Left cardiac atrium (tissue), 4 donors: ENCODE results near the gene TNFSF12. TPM values are rescaled to one million over a fixed set of nuclear protein-coding genes. Genes with fewer than 3 reads are reported as not detected.

ENCODE experiments used
- ATAC-seq, 2 donors: fragments of 200-7000 bp; cut with Tn5 transposase; one replicate each; pipeline ENCODE4 v1.9.1; 2020; ENCODE audit warnings: mild to moderate bottlenecking in 2 of 2, moderate library complexity in 2 of 2
- DNase-seq: peaks from one replicate; pipeline ENCODE4 v3.0.0-alpha.2; 2020
- intact Hi-C, 2 donors: fragments of 100-400 bp; cut with DNase I; formaldehyde crosslinking; loops; one replicate each; pipeline versions ENCODE4 v1.14.1 to v1.15.1; 2022 to 2023
- total RNA-seq, 2 donors: library from RNA; stranded (reverse); fragmentation: NEBNext Ultra II Directional; extraction: Animal tissue kit (Norgen Biotek cat#: 25700); gene quantifications; one replicate each; pipeline ENCODE4 v1.2.1, GENCODE V29; 2021
- donor health status: DM: no; HTN: yes; CAD: no.
- donor health status: DM: no; HTN: yes; CAD: no; lungs with severe emphysema.
- donor health status: DM: yes; HTN: yes; CAD: no.
- donor health status: Dilated cardiomyopathy.

TNFSF12 gene
- total RNA-seq, 2 donors from 2014 or later, result 31.0 to 47.6 TPM

- DNase-seq (peak; percentile 80), ATAC-seq (peak; percentile 27 to 62)
- intact Hi-C loops, result no loop called here
Measured at GRCh38 chr17:7579001-7579833, 30.4 kb downstream of the TNFSF12 start, which contains the start of gene CD68. Gene CD68, plus strand, starts transcription at chr17:7579638. Its CDS starts 40 bp downstream, at chr17:7579678.

GRCh38 chr17:7579834-7580603 is 31.2 kb downstream of the TNFSF12 start:
- intact Hi-C loops, result no loop called here
- DNase-seq (no peak), ATAC-seq (no peak)

- DNase-seq (no peak), ATAC-seq (no peak)
- intact Hi-C loops, result no loop called here
Measured at GRCh38 chr17:7580604-7581575, 32.0 kb downstream of the TNFSF12 start.

GRCh38 chr17:7582396-7583252 is 33.8 kb downstream of the TNFSF12 start:
- intact Hi-C loops, result no loop called here
- DNase-seq (peak; percentile 53), ATAC-seq (no peak)

GRCh38 chr17:7583253-7584109 is 34.6 kb downstream of the TNFSF12 start, which contains the start of gene MPDU1:
Gene MPDU1, plus strand, starts transcription at chr17:7583852. Its CDS starts 11 bp downstream, at chr17:7583863.
- ATAC-seq (peak; percentile 85 to 89), DNase-seq (peak; percentile 97)
- intact Hi-C loops, result no loop called here

GRCh38 chr17:7586673-7587419 is 38.0 kb downstream of the TNFSF12 start:
- DNase-seq (no peak), ATAC-seq (no peak)
- intact Hi-C loops, result no loop called here

GRCh38 chr17:7587420-7588151 is 38.7 kb downstream of the TNFSF12 start:
- intact Hi-C loops, result no loop called here
- no peak for ATAC-seq
- no peak for DNase-seq

GRCh38 chr17:7588553-7589203 is 39.8 kb downstream of the TNFSF12 start:
- ATAC-seq, result peak; percentile 2 to 3
- no peak for DNase-seq
- intact Hi-C loops, result no loop called here

- DNase-seq (peak; percentile 89), ATAC-seq (peak; percentile 82 to 91)
- intact Hi-C loops, result no loop called here
Measured at GRCh38 chr17:7589204-7589868, 40.5 kb downstream of the TNFSF12 start.

GRCh38 chr17:7589891-7590691 is 41.2 kb downstream of the TNFSF12 start, which contains the start of gene SOX15:
Gene SOX15, minus strand, starts transcription at chr17:7590094. Its CDS starts 418 bp downstream, at chr17:7589676.
- intact Hi-C loops, result no loop called here
- DNase-seq (no peak), ATAC-seq (peak in 1 of 2 donors; percentile 2)

- no peak for DNase-seq
- peak in 1 of 2 donors; percentile 31 for ATAC-seq
- intact Hi-C loops, result no loop called here
Measured at GRCh38 chr17:7590743-7591142, 41.9 kb downstream of the TNFSF12 start.

GRCh38 chr17:7591596-7591995 is 42.7 kb downstream of the TNFSF12 start:
- intact Hi-C loops, result no loop called here
- DNase-seq (no peak), ATAC-seq (no peak)

GRCh38 chr17:7592422-7593021 is 43.7 kb downstream of the TNFSF12 start:
- DNase-seq (no peak), ATAC-seq (no peak)

More at GRCh38 chr17:7592422-7593021, 43.7 kb downstream of the TNFSF12 start:
- intact Hi-C loops, result no loop called here
